Right lung (tissue), 5 donors: Measurements from ENCODE around the gene PACS1. TPM values are rescaled to one million over a fixed set of nuclear protein-coding genes. Genes with fewer than 3 reads are reported as not detected.

ENCODE experiments used
- DNase-seq, 2 donors: peaks; one replicate each; pipeline ENCODE4 v3.0.0-alpha.2; 2013
- polyA plus RNA-seq, 5 donors: library from polyadenylated mRNA; unstranded; fragments of 120-200 nt; gene quantifications; one replicate each; pipeline versions ENCODE4 v1.2.1 to v1.2.3, GENCODE V29; 2013; ENCODE audit warnings: inconsistent platforms in 1 of 5, low replicate concordance in 1 of 5; ENCODE audit not compliant: insufficient read length in 5 of 5, insufficient read depth in 1 of 5

PACS1 gene
- polyA plus RNA-seq, 5 donors, result 44.7 to 57.6 (median 49.0) TPM

DNA sequence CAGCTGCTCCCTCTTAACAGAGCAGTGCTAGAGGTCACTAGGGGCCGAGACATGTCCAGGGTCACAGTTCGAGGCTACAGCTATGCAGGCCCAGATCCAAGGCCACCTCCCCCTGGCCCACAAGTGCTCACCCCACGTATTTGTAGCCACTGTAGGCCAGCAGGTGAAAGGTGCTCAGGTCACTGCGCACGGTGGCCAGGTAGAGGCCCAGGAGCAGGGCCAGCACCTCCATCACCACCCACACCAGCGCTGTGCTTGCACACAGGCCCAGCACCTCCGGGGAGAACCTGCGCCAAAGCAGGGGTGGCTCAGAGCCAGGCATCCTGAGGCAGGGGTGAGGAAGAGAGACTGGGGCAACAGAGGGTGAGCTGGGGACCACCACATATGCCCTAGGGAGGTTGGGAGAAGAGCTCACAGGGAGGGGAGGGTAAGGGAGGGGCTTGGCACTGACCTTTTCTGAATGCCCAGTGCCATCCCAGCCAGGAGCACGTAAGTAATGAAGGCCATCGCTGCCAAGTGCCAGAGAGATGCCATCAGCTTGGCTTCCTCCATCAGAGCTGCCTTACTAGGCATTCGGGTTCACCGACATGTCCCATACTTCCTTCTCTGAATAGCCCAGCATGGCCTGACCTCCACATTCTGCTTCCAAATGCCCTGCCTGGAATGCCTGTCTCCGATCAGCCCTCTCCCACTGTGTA lies 215.3 kb downstream of the PACS1 start:
- DNase-seq, result no peak

DNA sequence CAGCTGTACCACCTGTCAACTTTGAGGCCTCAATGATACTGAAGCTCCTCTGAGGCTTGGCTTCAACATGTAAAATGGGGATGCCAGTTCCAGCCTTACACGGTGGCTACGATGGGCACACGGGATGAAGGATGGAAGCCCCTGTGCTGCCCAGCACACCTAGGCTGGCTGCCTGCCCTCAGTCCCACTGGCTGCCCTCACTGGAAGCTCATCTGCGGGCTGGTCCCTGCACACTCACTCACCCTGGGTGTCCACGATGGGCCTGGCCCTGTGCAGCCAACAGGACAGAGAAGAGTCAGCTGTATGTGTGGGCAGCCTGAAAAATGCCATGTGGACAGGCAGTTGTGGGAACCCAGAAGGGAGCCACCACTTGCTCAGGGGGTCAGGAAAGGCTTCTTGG lies 216.6 kb downstream of the PACS1 start:
- DNase-seq, result no peak

DNA sequence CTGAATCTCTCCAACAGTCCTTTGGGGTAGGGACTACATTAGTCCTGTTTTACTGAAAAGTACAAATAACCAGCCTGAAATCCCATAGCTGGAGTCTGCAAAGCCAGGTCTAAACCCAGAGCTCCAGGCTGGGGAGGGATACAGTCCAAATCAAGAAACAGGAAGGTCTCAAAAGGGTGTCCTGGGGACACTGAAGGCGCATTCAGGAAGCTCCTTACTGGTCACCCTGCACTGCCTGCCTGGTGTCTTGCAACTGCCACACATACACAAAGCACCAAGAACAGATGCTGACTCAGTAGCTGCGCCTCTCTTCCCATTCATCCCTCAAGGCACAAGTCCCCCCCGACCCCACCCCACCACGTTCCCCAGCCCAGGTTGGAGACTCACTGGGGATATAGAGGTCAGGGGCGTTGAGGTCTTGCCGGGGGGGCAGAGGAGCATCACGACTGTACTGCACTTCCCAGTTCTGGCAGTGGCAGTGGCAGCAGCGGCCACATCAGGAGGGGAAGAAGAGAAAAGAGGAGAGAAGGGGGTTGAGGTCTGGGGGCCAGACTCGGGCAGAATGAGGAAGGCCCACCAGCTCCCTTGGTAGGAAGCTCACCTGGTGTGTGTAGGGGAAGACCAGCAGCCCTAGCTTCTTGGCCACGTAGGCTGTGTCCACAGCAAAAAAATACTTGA lies 217.3 kb downstream of the PACS1 start:
- no peak for DNase-seq

DNA sequence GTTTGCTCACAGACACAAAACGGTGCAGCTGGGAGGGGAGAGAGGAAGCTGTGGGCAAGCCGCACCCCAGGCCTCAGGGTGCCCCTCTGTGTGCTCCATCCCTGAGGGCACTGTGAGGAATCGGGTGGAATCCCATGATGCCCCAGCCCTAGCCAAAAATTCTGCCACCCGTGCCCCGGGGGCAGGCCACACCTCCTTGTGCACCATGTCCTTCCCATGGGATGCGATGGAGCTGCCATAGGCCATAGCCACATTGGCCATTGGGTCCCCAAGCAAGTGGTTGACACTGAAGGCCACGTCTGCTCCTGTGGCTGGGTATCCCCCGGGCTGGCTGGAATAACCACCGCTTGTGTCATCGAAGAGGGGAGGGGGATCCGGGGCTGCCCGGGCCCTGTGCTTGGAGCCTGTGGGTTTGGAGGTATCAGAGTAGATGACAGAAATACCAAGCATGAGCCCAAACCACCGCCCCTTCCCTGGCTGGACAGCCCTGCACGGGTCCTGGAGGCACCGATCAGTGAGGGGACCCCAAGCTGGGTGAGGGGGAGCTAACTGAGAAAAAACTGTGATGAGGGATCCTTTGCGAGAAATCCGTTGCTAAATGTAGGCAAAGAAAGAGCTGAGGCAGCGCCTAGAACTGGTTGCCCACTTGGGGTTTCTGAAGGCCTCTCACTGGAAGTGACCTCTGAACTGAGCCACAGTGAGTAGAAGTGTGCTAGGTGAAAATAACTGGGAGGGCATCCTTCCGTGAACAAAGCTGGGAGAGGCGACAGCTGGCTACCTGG lies 218.0 kb downstream of the PACS1 start:
- DNase-seq, result no peak

DNA sequence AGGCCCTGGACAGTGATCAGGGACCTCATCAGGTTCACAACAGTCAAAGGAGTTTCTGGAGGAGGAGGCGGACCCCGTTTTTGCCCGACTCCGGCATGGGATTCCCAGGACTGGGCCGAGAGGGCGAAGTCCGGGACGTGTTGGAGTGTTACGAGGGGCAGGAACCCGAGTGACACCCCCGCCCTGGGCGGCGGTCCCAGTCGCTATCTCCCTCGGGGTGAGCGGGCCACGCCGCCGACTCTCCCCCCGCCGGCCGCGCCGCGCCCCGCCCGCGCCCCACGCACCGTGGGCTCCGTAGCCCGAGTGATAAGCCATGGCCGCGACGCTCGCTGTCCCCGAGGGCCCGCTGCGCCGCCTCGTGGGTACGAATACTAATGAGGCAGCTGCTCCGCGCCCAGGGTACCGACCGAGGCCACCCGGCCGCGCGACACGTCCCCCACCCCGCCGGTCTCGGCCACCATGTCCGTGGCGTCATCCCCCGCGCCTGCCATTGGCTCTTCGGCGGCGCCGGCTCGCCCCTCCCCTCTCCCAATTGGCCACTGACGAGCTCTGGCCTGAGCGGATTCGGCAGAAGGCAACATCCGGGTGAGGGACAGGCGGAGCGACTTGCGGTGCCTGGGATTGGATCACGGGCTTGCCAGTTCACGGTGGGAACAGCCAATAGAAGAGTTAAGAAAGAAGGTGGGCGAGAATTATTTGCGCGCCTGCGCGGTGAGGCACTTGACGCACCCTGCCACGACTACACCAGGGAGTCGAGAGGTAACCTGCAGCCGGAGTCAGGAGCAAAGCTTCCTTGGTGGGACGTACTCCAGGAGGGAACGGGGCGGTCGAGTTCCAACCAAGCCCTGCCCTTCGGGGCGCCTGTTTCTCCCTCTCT lies 218.8 kb downstream of the PACS1 start, which contains the start of gene YIF1A:
Gene YIF1A (minus strand): TSS at position 473 of the 877 bp plus-strand sequence. CDS start 158 bp downstream, at position 315.
- DNase-seq, result peak; percentile 99

DNA sequence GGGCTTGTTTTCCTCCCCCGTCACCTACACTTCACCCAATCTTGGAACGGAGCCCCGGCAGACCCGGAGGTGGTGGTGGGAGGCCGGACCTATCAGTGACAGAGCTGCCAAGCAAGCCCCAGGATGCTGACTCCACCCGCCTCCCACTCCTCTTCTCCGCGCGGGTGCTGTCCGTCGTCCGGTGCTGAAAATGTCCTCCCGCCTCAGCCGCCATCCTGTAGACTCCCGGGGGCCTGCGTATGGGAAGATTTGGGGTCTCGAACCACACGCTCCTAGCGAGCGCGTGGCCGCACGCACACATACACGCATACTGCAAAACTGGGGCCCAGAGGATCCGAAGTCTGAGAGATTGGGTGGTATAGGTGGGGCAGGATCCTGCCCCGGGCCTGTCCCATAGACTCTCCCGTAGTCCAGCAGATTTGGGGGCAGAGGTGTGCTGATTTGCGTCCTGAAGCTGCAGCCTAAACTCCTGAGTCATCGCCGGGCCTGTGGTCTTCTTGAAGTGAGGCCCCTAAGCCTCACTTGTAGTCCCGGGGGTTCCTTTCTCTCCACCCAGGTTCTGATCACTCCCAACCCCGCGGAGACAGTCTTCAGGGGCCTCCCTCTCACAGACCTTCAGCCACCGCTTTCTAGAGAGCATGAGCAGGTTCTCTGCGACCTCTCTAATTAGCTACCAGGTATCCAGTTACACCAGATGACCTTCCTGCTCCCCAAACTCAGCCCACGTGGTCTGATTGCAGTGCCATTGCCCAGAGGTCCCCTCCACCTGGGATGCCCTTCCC lies 219.7 kb downstream of the PACS1 start:
- no peak for DNase-seq

DNA sequence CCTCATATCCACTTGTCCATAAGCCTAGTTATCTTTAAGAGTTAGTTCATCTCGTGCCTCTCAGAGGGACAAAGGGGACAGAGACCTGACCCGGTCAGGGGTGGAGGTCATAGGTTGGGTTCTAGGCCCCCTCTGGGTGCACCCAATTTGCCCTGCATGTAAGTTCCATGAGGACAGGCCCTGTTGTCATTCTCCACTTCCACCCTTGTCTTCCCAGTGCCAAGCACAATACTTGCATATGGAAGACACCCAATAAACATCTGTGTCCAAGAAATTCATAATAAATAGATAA lies 220.2 kb downstream of the PACS1 start:
- no peak for DNase-seq

DNA sequence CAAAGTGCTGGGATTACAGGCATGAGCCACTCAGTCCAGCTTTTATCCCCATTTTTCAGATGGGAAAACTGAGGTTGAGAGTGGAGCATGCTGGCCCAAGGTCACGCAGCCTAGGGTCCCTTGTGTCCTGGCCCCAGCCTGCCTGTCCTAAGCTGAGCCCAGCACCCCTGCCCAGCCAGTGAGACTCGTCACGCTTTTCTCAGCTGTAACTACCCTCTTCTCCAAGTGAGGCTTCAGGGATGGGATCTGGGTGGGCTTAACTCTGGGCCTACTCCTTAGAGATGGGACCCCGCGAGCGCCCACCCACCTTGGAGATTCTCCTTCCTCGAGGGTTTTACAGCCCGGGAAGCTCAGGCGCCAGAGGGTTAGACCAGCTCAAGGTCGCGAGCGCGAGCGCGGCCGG lies 221.2 kb downstream of the PACS1 start:
- no peak for DNase-seq

DNA sequence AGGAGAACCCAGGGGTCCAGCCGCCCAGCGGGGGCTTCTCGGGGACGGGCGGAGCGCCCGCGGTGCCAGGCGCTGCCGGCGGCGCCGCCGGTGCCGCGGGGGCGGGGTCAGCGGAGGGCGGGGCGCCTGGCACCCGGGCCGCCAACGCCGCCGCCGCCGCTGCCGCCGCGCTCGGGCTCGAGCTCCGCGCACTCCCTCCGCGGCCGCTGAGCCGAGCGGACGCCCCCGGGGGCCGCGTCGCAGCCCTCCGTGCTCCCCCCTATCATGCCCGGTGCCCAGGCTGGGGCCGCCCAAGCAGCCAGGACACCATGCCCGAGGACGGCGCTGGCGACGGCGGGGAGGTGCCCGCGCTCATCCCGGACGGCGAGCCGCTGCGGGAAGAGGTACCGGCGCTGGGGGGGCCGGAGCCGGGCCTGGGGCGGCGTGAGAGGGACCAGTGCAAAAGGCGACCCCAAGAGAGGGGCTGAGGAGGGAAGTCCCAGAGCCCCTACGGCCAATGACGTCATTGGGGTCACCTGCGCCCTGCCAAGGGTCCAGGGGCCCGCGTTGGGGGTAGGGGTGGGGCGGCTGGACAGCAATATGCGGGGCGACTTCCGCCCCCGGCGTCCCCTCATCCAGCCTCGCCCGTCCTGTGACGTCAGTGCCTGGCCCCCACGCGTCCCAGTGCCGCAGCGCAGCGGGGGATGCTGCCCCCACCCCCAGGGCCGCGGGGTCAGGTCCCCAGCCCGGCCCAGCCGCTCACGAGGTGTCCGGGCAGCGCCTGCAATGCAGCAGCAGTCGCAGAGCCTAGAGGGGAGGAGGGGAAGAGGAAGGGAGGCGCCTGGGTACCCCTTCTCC lies 221.9 kb downstream of the PACS1 start, which contains the start of gene TMEM151A:
Gene TMEM151A (plus strand): TSS at position 189 of the 837 bp plus-strand sequence. CDS start 120 bp downstream, at position 309.
- DNase-seq, result no peak

DNA sequence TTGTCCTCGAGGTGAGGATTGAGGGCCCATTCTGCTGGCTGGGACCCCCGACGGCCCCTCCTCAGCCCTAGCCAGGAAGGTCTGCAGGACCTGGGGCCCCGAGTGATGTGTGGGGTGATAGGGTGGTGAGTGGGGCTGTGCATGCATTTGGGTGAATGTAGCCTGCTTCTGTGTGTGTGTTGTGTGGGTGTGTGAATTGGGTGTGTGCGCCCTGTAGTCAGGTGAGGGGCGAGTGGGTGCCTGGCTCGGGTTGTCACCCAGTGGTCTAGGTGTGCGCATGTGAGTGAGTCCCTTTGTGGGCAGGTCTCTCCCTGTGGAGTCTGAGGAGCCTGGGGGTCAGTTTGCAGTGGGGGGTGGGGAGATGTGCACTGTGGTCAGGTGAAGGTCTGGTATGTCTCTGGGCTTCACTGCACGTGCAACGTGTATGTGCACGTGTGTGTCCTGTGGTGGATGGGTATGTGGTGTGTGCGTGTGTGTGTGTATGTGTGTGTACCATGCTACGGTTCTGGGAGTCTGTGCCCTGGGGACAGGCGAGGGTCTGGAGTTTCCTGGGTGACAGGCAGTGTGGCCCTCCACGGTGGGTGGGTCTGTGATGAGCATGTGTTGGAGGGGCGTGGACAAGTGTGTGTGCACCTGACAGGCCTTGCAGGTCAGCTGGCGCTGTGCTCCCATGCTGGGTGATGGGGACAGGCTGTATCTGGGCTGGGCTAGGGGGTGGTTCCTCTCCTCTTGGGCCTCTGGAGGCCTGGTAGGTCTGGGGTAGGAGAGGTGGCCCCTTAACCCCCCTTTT lies 222.7 kb downstream of the PACS1 start:
- DNase-seq, result no peak

DNA sequence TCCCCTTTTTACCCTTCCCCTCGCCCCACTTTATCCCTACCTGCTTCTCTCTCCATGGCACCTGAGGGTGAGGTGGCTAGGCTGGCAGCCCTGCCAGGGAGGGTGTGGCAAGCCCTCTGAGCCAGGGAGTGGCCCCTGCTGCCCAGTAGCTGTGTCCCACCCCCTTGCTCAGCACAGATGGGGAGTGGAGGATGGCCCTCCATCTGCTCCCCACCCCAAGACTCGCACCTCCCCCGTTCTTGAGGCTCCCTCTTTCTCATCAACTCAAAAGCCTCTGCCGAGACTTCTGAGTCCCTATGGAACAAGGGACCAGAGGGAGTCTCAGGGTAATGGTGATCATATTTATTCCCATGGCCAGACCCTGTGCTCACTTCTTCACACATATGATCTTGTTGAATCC lies 223.3 kb downstream of the PACS1 start:
- DNase-seq, result no peak

DNA sequence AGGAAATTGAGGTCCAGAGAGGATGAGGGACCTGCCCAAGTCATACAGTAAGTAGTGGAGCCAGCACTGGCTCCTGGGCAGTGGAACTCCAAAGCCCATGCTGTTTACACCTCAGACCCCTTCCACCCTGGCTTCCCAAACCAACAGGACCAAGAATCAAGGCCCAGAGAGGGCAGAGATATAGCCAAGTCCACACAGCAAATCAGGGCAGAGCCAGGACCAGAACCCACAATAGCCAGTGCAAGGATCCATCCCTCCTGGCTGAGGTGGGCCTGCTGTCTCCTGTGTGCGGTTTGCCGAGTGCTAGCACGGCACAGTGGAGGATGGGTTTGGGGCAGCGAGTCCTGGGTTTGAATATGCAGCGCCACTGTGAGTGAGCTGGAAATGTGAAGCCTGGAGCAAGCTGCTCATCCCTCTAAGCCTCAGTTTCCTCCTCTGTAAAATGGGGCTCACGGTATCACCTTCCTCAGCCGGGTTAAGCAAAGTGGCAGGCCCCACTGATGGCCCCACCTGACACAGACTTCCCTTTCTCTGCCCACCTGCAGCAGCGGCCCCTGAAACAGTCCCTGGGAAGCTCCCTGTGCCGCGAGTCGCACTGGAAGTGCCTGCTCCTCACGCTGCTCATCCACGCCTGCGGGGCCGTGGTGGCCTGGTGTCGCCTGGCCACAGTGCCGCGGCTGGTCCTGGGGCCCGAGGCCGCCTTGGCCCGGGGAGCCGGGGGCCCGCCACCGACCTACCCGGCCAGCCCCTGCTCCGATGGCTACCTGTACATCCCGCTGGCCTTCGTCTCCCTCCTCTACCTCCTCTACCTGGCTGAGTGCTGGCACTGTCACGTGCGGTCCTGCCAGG lies 223.9 kb downstream of the PACS1 start:
- no peak for DNase-seq

Other genes with a start within 250 kb of the PACS1 start
- gene SNX32, start 236.3 kb upstream of the PACS1 start, polyA plus RNA-seq, result 1 to 10 TPM; 1.6 to 5.2 (median 3.1) TPM
- 100 to 1,000 TPM; 574 to 838 (median 723) TPM for gene CFL1, start 212.1 kb upstream of the PACS1 start, polyA plus RNA-seq
- gene MUS81, start 209.8 kb upstream of the PACS1 start, polyA plus RNA-seq, result 10 to 100 TPM; 37.0 to 57.3 (median 48.7) TPM
- 100 to 1,000 TPM; 107 to 194 (median 144) TPM for gene EFEMP2, start 197.5 kb upstream of the PACS1 start, polyA plus RNA-seq
- 1 to 10 TPM; 2.6 to 6.3 (median 6.1) TPM for gene CTSW, start 190.4 kb upstream of the PACS1 start, polyA plus RNA-seq
- 10 to 100 TPM; 72.3 to 87.4 (median 76.5) TPM for gene FIBP, start 181.8 kb upstream of the PACS1 start, polyA plus RNA-seq
- gene CCDC85B, start 179.6 kb upstream of the PACS1 start, polyA plus RNA-seq, result 10 to 100 TPM; 10.2 to 37.1 (median 11.4) TPM
- under 1 TPM in 3 of 5 donors, not detected in 2; 0.12 to 0.19 (median 0.13) TPM for gene FOSL1, start 169.9 kb upstream of the PACS1 start, polyA plus RNA-seq
- 10 to 100 TPM; 29.8 to 44.0 (median 38.6) TPM for gene C11orf68, start 151.2 kb upstream of the PACS1 start, polyA plus RNA-seq
- gene DRAP1, start 150.8 kb upstream of the PACS1 start, polyA plus RNA-seq, result 100 to 1,000 TPM in 1 of 5 donors, 10 to 100 TPM in 4; 66.5 to 143 (median 81.8) TPM
- under 1 TPM; 0.21 to 0.62 (median 0.44) TPM for gene TSGA10IP, start 124.8 kb upstream of the PACS1 start, polyA plus RNA-seq
- 10 to 100 TPM; 34.7 to 51.6 (median 40.9) TPM for gene SART1, start 108.5 kb upstream of the PACS1 start, polyA plus RNA-seq
- gene EIF1AD, start 68.1 kb upstream of the PACS1 start, polyA plus RNA-seq, result 10 to 100 TPM; 25.8 to 28.0 (median 26.7) TPM
- 100 to 1,000 TPM; 200 to 305 (median 225) TPM for gene BANF1, start 67.8 kb upstream of the PACS1 start, polyA plus RNA-seq
- gene CST6, start 58.3 kb upstream of the PACS1 start, polyA plus RNA-seq, result 1 to 10 TPM in 2 of 5 donors, under 1 TPM in 2, not detected in 1; 0.30 to 1.8 (median 1.1) TPM
- gene CATSPER1, start 43.8 kb upstream of the PACS1 start, polyA plus RNA-seq, result under 1 TPM in 1 of 5 donors, not detected in 4; 0.11 TPM
- under 1 TPM; 0.18 to 0.24 (median 0.19) TPM for gene GAL3ST3, start 21.1 kb upstream of the PACS1 start, polyA plus RNA-seq
- 100 to 1,000 TPM; 168 to 227 (median 205) TPM for gene SF3B2, start 17.9 kb upstream of the PACS1 start, polyA plus RNA-seq
- gene KLC2, start 187.4 kb downstream of the PACS1 start, polyA plus RNA-seq, result 10 to 100 TPM; 15.5 to 28.9 (median 21.4) TPM
- 100 to 1,000 TPM; 107 to 161 (median 120) TPM for gene RAB1B, start 198.4 kb downstream of the PACS1 start, polyA plus RNA-seq
- gene CNIH2, start 207.9 kb downstream of the PACS1 start, polyA plus RNA-seq, result 1 to 10 TPM; 3.4 to 5.2 (median 4.0) TPM
- 10 to 100 TPM; 26.3 to 66.5 (median 38.8) TPM for gene YIF1A, start 218.9 kb downstream of the PACS1 start, polyA plus RNA-seq
- gene TMEM151A, start 221.6 kb downstream of the PACS1 start, polyA plus RNA-seq, result under 1 TPM; 0.33 to 0.51 (median 0.40) TPM
- gene CD248, start 246.8 kb downstream of the PACS1 start, polyA plus RNA-seq, result 100 to 1,000 TPM in 2 of 5 donors, 10 to 100 TPM in 3; 67.2 to 162 (median 89.2) TPM